HG02884 (cell line): ENCODE measurements around the gene CREBL2.
"Not testable (repeated sequence)": the region's sequence is repeated elsewhere in the genome, so short reads cannot be mapped to it uniquely, and the experiment has no call there.

ENCODE experiments used
- ATAC-seq: cut with Tn5 transposase; IDR thresholded peaks from one replicate; pipeline ENCODE4 v1.9.1; 2021; ENCODE audit warnings: mild to moderate bottlenecking, moderate library complexity; ENCODE audit not compliant: unreplicated experiment

The CREBL2 gene

GRCh38 chr12:12630850-12631249 is 19.2 kb downstream of the CREBL2 start:
- ATAC-seq: no peak

- no peak for ATAC-seq
These were observed 24.0 kb downstream of the CREBL2 start for GRCh38 chr12:12635651-12636050.

GRCh38 chr12:12636641-12637040 is 25.0 kb downstream of the CREBL2 start:
- no peak for ATAC-seq

- not testable (repeated sequence) for ATAC-seq
These were observed 28.3 kb downstream of the CREBL2 start for GRCh38 chr12:12639995-12640394.

- ATAC-seq: no peak
These were observed 30.0 kb downstream of the CREBL2 start for GRCh38 chr12:12641650-12642049.

GRCh38 chr12:12642916-12643315 is 31.2 kb downstream of the CREBL2 start:
- ATAC-seq: no peak

- ATAC-seq: peak; percentile 47
These were observed 33.8 kb downstream of the CREBL2 start for GRCh38 chr12:12645485-12645884.

GRCh38 chr12:12645968-12646367 is 34.3 kb downstream of the CREBL2 start:
- ATAC-seq: peak; percentile 80

GRCh38 chr12:12646483-12647072 is 34.9 kb downstream of the CREBL2 start:
- ATAC-seq: peak; percentile 45

GRCh38 chr12:12648284-12648683 is 36.6 kb downstream of the CREBL2 start:
- no peak for ATAC-seq

- ATAC-seq: no peak
These were observed 37.4 kb downstream of the CREBL2 start for GRCh38 chr12:12648951-12649650.

GRCh38 chr12:12651752-12652151 is 40.1 kb downstream of the CREBL2 start:
- ATAC-seq: no peak

GRCh38 chr12:12652704-12653103 is 41.0 kb downstream of the CREBL2 start:
- not testable (repeated sequence) for ATAC-seq

- ATAC-seq: no peak
These were observed 42.2 kb downstream of the CREBL2 start for GRCh38 chr12:12653922-12654321.

- no peak for ATAC-seq
These were observed 43.2 kb downstream of the CREBL2 start for GRCh38 chr12:12654691-12655460.

GRCh38 chr12:12660201-12660600 is 48.5 kb downstream of the CREBL2 start:
- ATAC-seq: no peak

GRCh38 chr12:12661086-12661856 is 49.6 kb downstream of the CREBL2 start:
- ATAC-seq: no peak

GRCh38 chr12:12663644-12664294 is 52.1 kb downstream of the CREBL2 start:
- no peak for ATAC-seq

- no peak for ATAC-seq
These were observed 53.5 kb downstream of the CREBL2 start for GRCh38 chr12:12665194-12665593.

- ATAC-seq: no peak
These were observed 56.3 kb downstream of the CREBL2 start for GRCh38 chr12:12668005-12668404.

- no peak for ATAC-seq
These were observed 57.3 kb downstream of the CREBL2 start for GRCh38 chr12:12669020-12669419.
